Mesendoderm (in vitro differentiated cells): ENCODE measurements around the gene DPP3.

Source experiments
- DNase-seq: peaks from one replicate; pipeline ENCODE4 v3.0.0; 2013
- H2AK5ac ChIP-seq: 2 replicates; pipeline ENCODE4 v1.6.1; 2013; ENCODE audit warnings: low read length, inconsistent platforms
- H2BK120ac ChIP-seq: 2 replicates; pipeline ENCODE4 v1.6.1; 2013; ENCODE audit warnings: low read depth, mild to moderate bottlenecking, low read length, moderate library complexity, mixed read lengths
- H2BK15ac ChIP-seq: replicated peaks from 2 replicates; pipeline ENCODE4 v1.6.1; 2013; ENCODE audit warnings: low read depth, mild to moderate bottlenecking, moderate library complexity
- H2BK5ac ChIP-seq: 2 replicates; pipeline ENCODE4 v1.6.1; 2013; ENCODE audit warnings: low read length, inconsistent platforms
- H3K18ac ChIP-seq: 2 replicates; pipeline ENCODE4 v1.6.1; 2013; ENCODE audit warnings: mild to moderate bottlenecking, low read length, mixed read lengths
- H3K23ac ChIP-seq: one replicate; pipeline ENCODE4 v1.6.1; 2013; ENCODE audit warnings: low read length
- H3K27ac ChIP-seq: 2 replicates; pipeline ENCODE4 v1.5.1; 2013; ENCODE audit warnings: low read depth, mild to moderate bottlenecking, inconsistent platforms, low read length, moderate library complexity
- H3K27me3 ChIP-seq: 2 replicates; pipeline ENCODE4 v1.6.1; 2013; ENCODE audit warnings: low read length, control low read depth, mild to moderate bottlenecking, inconsistent platforms; ENCODE audit not compliant: insufficient read depth, poor library complexity
- H3K36me3 ChIP-seq: 2 replicates; pipeline ENCODE4 v1.6.1; 2013; ENCODE audit warnings: low read length, inconsistent platforms; ENCODE audit not compliant: control insufficient read depth, insufficient read depth
- H3K4ac ChIP-seq: one replicate; pipeline ENCODE4 v1.6.1; 2013; ENCODE audit warnings: low read depth, mild to moderate bottlenecking, low read length, moderate library complexity
- H3K4me1 ChIP-seq: 2 replicates; pipeline ENCODE4 v1.6.1; 2013; ENCODE audit warnings: low read depth, low read length, inconsistent platforms; ENCODE audit not compliant: control insufficient read depth
- H3K4me2 ChIP-seq: 2 replicates; pipeline ENCODE4 v1.6.1; 2013; ENCODE audit warnings: low read length
- H3K4me3 ChIP-seq: 2 replicates; pipeline ENCODE4 v1.5.1; 2013; ENCODE audit warnings: mild to moderate bottlenecking, low read length
- H3K56ac ChIP-seq: one replicate; pipeline ENCODE4 v1.6.1; 2013; ENCODE audit warnings: low read length
- H3K79me1 ChIP-seq: 2 replicates; pipeline ENCODE4 v1.6.1; 2013; ENCODE audit warnings: low read length, inconsistent platforms
- H3K79me2 ChIP-seq: 2 replicates; pipeline ENCODE4 v1.6.1; 2013; ENCODE audit warnings: mild to moderate bottlenecking, low read length; ENCODE audit not compliant: control insufficient read depth, insufficient read depth
- H3K9ac ChIP-seq: 2 replicates; pipeline ENCODE4 v1.6.1; 2013; ENCODE audit warnings: low read length, inconsistent platforms
- H4K5ac ChIP-seq: one replicate; pipeline ENCODE4 v1.6.1; 2013; ENCODE audit warnings: low read length
- H4K8ac ChIP-seq: one replicate; pipeline ENCODE4 v1.6.1; 2013; ENCODE audit warnings: low read depth, mild to moderate bottlenecking, control low read depth, low read length, moderate library complexity
- WGBS: extraction: QIAGEN DNeasy Blood & Tissue Kit; methylation state at CpG from one replicate; pipeline ENCODE4 v1.1.7; 2013; ENCODE audit warnings: low lambda C conversion rate, missing lambda C conversion rate; ENCODE audit not compliant: insufficient coverage; ENCODE audit errors: extremely low coverage; 5-methylcytosine and 5-hydroxymethylcytosine counted together

Gene DPP3

DNA sequence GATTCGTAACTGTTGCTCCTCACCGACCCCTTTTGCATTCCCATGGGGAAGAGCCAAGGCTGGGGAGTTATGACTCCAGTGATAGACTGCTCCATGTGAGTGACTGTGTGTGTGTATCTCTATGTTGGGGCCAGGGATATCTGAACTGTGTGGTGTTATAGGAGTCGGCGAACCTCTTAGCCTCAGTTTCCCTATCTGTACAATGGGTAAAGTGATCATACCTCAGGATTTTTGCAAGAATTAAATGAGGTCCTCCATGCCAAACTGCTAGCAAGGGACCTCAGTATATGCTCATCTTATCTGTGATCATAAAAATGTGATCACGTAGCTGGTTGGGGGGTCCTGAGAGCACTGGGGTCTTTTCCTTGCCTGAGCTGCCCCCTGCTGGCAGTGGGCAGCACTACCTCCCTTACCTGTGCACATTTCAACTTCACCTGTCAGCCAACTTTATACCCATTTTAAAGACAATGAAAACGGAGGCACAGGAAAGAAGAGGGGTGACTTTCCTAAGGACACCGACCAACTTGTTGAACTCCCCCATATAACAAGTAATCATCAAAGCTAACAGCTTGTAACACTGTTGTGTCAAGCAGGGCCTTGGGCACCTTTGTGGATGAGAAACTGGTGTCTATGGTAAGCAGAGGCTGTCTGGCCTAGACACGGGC is 1.4 kb upstream of the DPP3 start:
- Histone ChIP-seq H4K5ac (no peak overlapping the region), H3K56ac (peak overlapping the region; percentile 96), H2AK5ac (no peak overlapping the region), H3K27me3 (no peaks in the 10 kb centered on the region), H2BK120ac (no peak overlapping the region), H3K4me2 (peak overlapping the region; percentile 65), H3K36me3 (no peaks in the 10 kb centered on the region), H4K8ac (no peak overlapping the region), H3K18ac (no peak overlapping the region), H2BK15ac (no peak overlapping the region), H3K4me3 (peak overlapping the region; percentile 85), H3K79me2 (no peaks in the 10 kb centered on the region), H2BK5ac (no peak overlapping the region), H3K79me1 (peaks cover 4% of the 10 kb centered on the region), H3K9ac (peak overlapping the region; percentile 91), H3K4ac (no peak overlapping the region), H3K23ac (no peak overlapping the region), H3K4me1 (peaks cover 2% of the 10 kb centered on the region), H3K27ac (no peak overlapping the region)
- no CpG with 5 or more reads among the region's 8 CpGs for WGBS
- peak; percentile 56 for DNase-seq

DNA sequence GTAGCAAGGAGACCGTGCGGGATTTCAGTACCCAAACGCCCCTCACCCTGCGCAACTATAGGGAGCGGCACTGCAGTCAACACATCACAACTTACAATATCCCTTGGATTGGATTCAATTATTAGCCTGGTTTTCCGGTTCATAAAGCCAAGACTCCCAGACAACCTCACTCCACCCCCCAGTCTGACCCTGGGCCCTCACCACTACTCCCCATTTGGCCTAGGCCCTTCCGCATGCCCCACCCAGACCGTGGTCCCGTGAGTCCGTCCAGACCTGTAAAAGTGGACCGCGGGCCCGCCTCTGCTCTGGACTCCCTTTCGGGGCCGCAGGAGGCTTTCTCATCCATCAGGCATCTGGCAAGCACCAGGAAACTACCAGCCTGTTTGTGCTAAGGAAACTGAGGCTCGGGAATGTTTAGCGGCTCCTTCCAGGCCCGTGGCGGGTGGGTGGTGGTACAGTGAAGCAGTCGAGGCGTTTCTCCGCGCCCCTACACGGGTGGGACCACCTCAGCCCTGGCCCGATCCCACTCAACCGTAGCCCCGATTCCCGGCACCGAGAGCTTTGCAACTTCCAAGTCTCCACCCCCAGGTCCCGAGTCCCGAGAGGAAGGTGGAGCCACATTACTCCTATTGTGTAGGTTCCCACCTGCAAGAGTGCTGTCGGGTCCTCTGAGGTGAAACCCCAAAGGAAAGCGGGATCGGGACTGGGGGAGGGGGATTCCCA is 679 bp upstream of the DPP3 start:
- peak overlapping the region; percentile 85 for H3K4ac ChIP-seq
- H3K4me3 ChIP-seq: peak overlapping the region; percentile 85
- no peak overlapping the region for H4K5ac ChIP-seq
- no peaks in the 10 kb centered on the region for H3K79me2 ChIP-seq
- no peak overlapping the region for H2BK120ac ChIP-seq
- H2BK15ac ChIP-seq: no peak overlapping the region
- peak overlapping the region; percentile 74 for H2BK5ac ChIP-seq
- H3K4me2 ChIP-seq: peak overlapping the region; percentile 65
- H3K36me3 ChIP-seq: no peaks in the 10 kb centered on the region
- no peak overlapping the region for H4K8ac ChIP-seq
- H3K27ac ChIP-seq: peak overlapping the region; percentile 75
- H3K9ac ChIP-seq: peak overlapping the region; percentile 91
- no peaks in the 10 kb centered on the region for H3K27me3 ChIP-seq
- peaks cover 4% of the 10 kb centered on the region for H3K79me1 ChIP-seq
- H2AK5ac ChIP-seq: no peak overlapping the region
- peak overlapping the region; percentile 96 for H3K56ac ChIP-seq
- peak overlapping the region; percentile 24 for H3K23ac ChIP-seq
- DNase-seq: no peak
- H3K4me1 ChIP-seq: peaks cover 2% of the 10 kb centered on the region
- H3K18ac ChIP-seq: peak overlapping the region; percentile 75
- no CpG with 5 or more reads among the region's 34 CpGs for WGBS

DNA sequence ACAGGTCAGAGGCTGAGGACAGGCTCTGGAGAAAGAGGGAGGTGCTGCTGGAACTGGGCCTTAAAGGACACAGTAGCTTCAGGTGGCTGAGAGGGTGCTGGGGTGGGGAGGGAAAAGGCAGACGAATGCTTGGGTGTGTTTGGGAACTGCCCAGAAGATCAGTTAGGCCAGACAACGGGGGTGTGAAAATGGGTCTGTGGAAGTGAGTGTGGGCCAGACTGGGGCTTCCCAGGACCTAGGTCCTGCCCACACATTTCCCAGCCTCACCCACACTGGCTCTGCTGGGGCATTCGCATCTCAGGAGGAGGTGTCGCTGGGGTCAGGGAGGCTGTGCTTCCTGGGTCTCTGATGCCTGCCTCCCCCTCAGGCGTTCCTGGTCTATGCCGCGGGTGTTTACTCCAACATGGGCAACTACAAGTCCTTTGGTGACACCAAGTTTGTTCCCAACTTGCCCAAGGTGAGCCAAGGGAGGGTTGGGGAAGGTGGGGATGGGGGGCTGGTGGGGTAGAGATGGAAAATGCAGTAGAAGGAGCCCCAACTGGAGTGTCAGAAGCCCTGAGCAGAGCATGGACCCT is 4.7 kb downstream of the DPP3 start:
- Histone ChIP-seq H4K8ac (no peak overlapping the region), H3K18ac (no peak overlapping the region), H3K23ac (no peak overlapping the region), H3K4me3 (no peak overlapping the region), H3K9ac (no peak overlapping the region), H3K56ac (no peak overlapping the region), H3K4me1 (peaks cover 2% of the 10 kb centered on the region), H3K79me2 (no peaks in the 10 kb centered on the region), H2BK5ac (no peak overlapping the region), H4K5ac (no peak overlapping the region), H3K27ac (no peak overlapping the region), H2BK15ac (no peak overlapping the region), H3K4me2 (no peak overlapping the region), H3K27me3 (no peaks in the 10 kb centered on the region), H2BK120ac (no peak overlapping the region), H2AK5ac (no peak overlapping the region), H3K79me1 (peaks cover 4% of the 10 kb centered on the region), H3K4ac (no peak overlapping the region), H3K36me3 (peaks cover 2% of the 10 kb centered on the region)
- no CpG with 5 or more reads among the region's 7 CpGs for WGBS
- no peak for DNase-seq

DNA sequence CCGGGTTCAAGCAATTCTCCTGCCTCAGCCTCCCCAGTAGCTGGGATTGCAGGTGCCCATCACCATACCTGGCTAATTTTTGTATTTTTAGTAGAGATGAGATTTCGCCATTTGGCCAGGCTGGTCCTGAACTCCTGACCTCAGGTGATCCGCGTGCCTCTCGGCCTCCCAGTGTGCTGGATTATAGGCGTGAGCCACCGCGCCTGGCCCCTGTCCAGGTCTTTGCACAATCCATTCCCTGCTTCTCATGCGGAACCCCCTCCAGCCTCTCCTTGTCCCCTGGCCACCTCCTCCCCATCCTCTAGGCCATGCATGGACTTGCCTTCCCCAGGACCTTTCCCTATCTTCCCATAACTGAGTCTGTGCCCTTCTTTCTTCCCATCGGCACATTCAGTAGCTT is 8.7 kb downstream of the DPP3 start:
- Histone ChIP-seq H3K18ac (no peak overlapping the region), H3K4me2 (no peak overlapping the region)
- WGBS: no CpG with 5 or more reads among the region's 10 CpGs

DNA sequence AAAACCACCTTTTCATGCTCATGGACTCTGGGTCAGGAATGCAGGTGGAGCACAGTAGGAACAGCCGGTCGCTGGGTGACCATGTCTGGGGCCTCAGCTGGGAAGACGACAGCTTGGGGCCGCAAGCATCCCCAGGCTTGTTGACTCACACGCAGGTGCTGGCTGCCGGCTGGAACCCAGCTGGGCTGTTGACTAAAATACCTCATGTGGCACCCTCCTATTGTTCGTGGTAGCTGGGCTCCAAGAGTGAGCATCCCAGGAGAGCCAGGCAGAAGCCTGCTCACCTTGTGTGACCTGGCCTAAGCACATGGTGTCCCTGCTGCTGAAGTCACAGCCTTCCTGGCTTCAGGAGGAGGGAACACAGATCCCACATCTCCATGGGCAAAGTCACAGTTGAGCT is 9.4 kb downstream of the DPP3 start:
- no peak overlapping the region for H3K18ac ChIP-seq
- WGBS: no CpG with 5 or more reads among the region's 7 CpGs

More for the DNA sequence above, 8.7 kb downstream of the DPP3 start:
- Histone ChIP-seq H3K79me2 (no peaks in the 10 kb centered on the region), H4K5ac (no peak overlapping the region), H3K27ac (no peak overlapping the region), H2BK15ac (no peak overlapping the region), H4K8ac (no peak overlapping the region), H3K36me3 (peaks cover 3% of the 10 kb centered on the region), H3K4me3 (no peak overlapping the region), H3K23ac (no peak overlapping the region), H3K79me1 (no peaks in the 10 kb centered on the region), H2AK5ac (no peak overlapping the region), H2BK5ac (no peak overlapping the region), H3K4ac (no peak overlapping the region), H3K9ac (no peak overlapping the region), H3K4me1 (no peaks in the 10 kb centered on the region), H3K56ac (no peak overlapping the region), H3K27me3 (no peaks in the 10 kb centered on the region), H2BK120ac (no peak overlapping the region)
- no peak for DNase-seq

More for the DNA sequence above, 9.4 kb downstream of the DPP3 start:
- Histone ChIP-seq H3K9ac (no peak overlapping the region), H3K79me2 (no peaks in the 10 kb centered on the region), H3K27ac (no peak overlapping the region), H2BK120ac (no peak overlapping the region), H3K23ac (no peak overlapping the region), H3K27me3 (no peaks in the 10 kb centered on the region), H4K5ac (no peak overlapping the region), H3K4ac (no peak overlapping the region), H4K8ac (no peak overlapping the region), H3K4me3 (no peak overlapping the region), H3K4me1 (no peaks in the 10 kb centered on the region), H3K4me2 (no peak overlapping the region), H3K36me3 (peaks cover 3% of the 10 kb centered on the region), H3K79me1 (no peaks in the 10 kb centered on the region), H3K56ac (no peak overlapping the region), H2AK5ac (no peak overlapping the region), H2BK15ac (no peak overlapping the region), H2BK5ac (no peak overlapping the region)
- no peak for DNase-seq
